Dermis lymphatic vessel endothelial cell (primary cell): ENCODE results near the gene FIGN. TPM values are rescaled to one million over a fixed set of nuclear protein-coding genes. Genes with fewer than 3 reads are reported as not detected.

Experiments
- total RNA-seq: library from RNA; depleted of rRNA; stranded (reverse); fragments of >200 nt; gene quantifications from 2 replicates; pipeline ENCODE4 v1.2.1, GENCODE V29; 2014

The FIGN gene, protein sequence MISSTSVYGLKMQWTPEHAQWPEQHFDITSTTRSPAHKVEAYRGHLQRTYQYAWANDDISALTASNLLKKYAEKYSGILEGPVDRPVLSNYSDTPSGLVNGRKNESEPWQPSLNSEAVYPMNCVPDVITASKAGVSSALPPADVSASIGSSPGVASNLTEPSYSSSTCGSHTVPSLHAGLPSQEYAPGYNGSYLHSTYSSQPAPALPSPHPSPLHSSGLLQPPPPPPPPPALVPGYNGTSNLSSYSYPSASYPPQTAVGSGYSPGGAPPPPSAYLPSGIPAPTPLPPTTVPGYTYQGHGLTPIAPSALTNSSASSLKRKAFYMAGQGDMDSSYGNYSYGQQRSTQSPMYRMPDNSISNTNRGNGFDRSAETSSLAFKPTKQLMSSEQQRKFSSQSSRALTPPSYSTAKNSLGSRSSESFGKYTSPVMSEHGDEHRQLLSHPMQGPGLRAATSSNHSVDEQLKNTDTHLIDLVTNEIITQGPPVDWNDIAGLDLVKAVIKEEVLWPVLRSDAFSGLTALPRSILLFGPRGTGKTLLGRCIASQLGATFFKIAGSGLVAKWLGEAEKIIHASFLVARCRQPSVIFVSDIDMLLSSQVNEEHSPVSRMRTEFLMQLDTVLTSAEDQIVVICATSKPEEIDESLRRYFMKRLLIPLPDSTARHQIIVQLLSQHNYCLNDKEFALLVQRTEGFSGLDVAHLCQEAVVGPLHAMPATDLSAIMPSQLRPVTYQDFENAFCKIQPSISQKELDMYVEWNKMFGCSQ
- 0.11 TPM in 1 of 2 replicates, not detected in the other for total RNA-seq

GRCh38 chr2:163735685-163736432 is at the start of gene FIGN:
Gene FIGN, minus strand, starts transcription at chr2:163736008. Its CDS starts 1,081 bp downstream, at chr2:163734927.

